Measurements from ENCODE around the gene NTHL1. TPM values are rescaled to one million over a fixed set of nuclear protein-coding genes. Genes with fewer than 3 reads are reported as not detected.

NTHL1 gene
- total RNA-seq, 2 experiments from 2014 or later = 34.3 to 37.5 TPM

GRCh38 chr16:2087748-2088631 is 40.4 kb upstream of the NTHL1 start:
- no peak for DNase-seq
- ATAC-seq = no peak
- Mint-ChIP-seq H3K27me3 (no peaks in the 10 kb centered on the region), H3K4me1 (no peaks in the 10 kb centered on the region), H3K27ac (no peak overlapping the region), H3K4me3 (no peak overlapping the region), H3K36me3 (peaks cover 4% of the 10 kb centered on the region), H3K9me3 (ENCODE audit: low read depth) (no peaks in the 10 kb centered on the region)
- CTCF ChIA-PET = no interaction called here

DNA sequence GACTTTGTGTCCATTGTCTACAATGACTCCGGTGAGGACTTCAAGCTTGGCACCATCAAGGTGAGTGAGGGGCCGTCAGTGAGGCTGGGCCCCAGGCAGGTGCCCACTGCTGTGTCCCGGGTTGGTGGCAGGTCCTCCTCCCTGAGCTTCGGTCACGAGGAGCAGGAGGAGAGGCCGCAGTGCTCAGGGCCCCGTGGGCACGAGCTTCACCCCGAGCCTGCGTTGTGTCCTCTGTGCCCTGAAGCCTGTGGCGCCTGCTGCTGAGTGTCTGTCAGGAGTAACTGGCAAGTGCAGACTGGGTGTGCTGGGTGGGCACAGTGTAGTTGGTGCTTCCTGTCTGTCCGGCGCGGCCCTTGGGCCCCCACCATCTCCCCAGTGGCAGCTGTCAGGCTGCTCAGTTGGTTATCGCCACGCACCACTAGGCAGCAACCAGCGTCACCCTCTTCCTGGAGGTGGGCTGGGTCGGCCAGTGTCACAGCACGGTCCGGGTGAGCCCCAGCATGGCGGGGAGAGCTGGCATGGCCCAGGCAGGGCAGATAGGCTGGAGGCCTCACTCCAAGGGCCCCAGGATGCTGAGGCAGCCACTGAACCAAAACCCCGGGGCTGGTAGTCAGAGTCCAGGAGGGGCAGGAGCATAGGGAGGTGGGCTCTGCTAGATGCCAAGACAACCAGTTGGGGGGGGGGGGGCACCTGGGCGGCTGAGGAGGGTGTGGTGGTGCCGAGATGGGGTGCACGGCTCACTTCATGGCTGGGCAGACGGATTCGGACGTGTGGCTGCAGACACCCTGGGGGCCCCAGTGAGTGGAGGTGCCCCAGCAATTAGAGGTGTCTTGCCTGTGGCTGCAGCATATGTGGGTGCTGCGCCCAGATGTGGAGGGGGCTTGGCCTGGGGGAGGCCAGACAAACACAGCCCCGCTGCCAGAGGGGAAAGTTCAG is 39.4 kb upstream of the NTHL1 start:
- no peak overlapping the region for H3K4me3 Mint-ChIP-seq
- H3K36me3 Mint-ChIP-seq = peaks cover 4% of the 10 kb centered on the region
- no peaks in the 10 kb centered on the region for H3K27me3 Mint-ChIP-seq
- no peak overlapping the region for H3K27ac Mint-ChIP-seq
- H3K9me3 Mint-ChIP-seq (ENCODE audit: low read depth) = no peaks in the 10 kb centered on the region
- CTCF ChIA-PET = no interaction called here
- ATAC-seq (no peak), DNase-seq (no peak)
- no peaks in the 10 kb centered on the region for H3K4me1 Mint-ChIP-seq

DNA sequence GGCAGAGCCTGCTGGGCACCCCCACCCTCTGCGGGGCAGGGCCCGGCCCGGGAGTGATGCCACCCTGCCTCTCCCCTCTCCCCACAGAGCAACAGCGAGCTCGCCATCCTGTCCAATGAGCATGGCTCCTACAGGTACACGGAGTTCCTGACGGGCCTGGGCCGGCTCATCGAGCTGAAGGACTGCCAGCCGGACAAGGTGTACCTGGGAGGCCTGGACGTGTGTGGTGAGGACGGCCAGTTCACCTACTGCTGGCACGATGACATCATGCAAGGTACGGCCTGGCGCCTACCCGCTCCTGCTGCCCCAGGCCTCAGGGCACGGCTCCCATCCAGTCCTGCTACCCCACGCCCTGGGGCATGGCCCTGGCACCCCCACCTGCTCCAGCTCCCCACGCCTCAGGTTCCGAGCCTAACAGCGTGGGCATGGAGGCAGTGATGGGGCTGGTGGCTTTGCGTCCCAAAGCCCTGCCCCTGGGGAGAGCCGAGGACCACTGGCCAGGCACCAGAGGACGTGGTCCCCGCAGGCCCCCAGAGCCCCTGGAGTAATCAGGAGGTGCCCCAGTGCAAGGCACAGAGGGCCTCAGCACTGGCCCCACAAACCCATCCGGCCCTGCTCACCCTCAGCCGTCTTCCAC is 38.6 kb upstream of the NTHL1 start:
- ATAC-seq = no peak
- H3K27ac Mint-ChIP-seq = no peak overlapping the region
- no peak for DNase-seq
- no peaks in the 10 kb centered on the region for H3K27me3 Mint-ChIP-seq
- H3K36me3 Mint-ChIP-seq = peaks cover 4% of the 10 kb centered on the region
- CTCF ChIA-PET = no interaction called here
- no peaks in the 10 kb centered on the region for H3K4me1 Mint-ChIP-seq
- H3K9me3 Mint-ChIP-seq (ENCODE audit: low read depth) = no peaks in the 10 kb centered on the region
- H3K4me3 Mint-ChIP-seq = no peak overlapping the region

- Mint-ChIP-seq H3K27me3 (no peaks in the 10 kb centered on the region), H3K4me1 (no peaks in the 10 kb centered on the region), H3K36me3 (peaks cover 4% of the 10 kb centered on the region), H3K4me3 (no peak overlapping the region), H3K9me3 (ENCODE audit: low read depth) (no peaks in the 10 kb centered on the region), H3K27ac (no peak overlapping the region)
- DNase-seq = no peak
- no peak for ATAC-seq
- CTCF ChIA-PET = no interaction called here
These were observed 38.0 kb upstream of the NTHL1 start for GRCh38 chr16:2085669-2086068.

DNA sequence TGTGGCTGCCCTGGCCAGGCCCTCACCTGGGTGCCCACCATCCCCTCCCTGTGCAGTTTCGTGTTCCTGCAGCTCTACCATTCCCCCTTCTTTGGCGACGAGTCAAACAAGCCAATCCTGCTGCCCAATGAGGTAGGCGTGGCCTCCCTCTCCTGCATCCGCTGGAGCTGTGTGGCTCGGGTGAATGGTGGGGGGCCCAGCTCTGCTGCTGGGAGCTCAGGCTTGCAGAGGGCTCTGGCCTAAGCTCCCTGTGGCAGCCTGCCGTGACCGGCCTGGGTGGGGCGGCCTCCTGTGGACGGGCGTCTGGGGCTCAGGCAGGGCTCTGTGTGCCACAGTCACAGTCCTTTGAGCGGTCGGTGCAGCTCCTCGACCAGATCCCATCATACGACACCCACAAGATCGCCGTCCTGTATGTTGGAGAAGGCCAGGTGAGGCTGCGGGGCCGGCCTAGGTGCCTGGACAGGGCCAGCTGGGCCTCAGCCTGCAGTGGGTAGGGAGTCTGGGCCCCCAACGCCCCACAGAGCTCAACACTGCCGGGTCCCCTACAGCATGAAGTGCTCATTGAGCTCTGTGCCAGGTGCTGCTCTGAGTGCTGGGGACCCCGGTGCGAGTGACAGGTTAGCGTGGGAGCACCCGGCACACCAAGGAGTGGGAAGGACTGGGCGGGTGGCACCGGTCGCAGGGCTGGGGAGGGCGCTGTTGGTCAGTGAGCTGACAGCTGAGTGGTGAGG is 37.4 kb upstream of the NTHL1 start:
- DNase-seq (no peak), ATAC-seq (no peak)
- no peak overlapping the region for H3K4me3 Mint-ChIP-seq
- no peak overlapping the region for H3K27ac Mint-ChIP-seq
- CTCF ChIA-PET = no interaction called here
- no peaks in the 10 kb centered on the region for H3K27me3 Mint-ChIP-seq
- no peaks in the 10 kb centered on the region for H3K4me1 Mint-ChIP-seq
- no peaks in the 10 kb centered on the region for H3K9me3 Mint-ChIP-seq (ENCODE audit: low read depth)
- no peaks in the 10 kb centered on the region for H3K36me3 Mint-ChIP-seq

DNA sequence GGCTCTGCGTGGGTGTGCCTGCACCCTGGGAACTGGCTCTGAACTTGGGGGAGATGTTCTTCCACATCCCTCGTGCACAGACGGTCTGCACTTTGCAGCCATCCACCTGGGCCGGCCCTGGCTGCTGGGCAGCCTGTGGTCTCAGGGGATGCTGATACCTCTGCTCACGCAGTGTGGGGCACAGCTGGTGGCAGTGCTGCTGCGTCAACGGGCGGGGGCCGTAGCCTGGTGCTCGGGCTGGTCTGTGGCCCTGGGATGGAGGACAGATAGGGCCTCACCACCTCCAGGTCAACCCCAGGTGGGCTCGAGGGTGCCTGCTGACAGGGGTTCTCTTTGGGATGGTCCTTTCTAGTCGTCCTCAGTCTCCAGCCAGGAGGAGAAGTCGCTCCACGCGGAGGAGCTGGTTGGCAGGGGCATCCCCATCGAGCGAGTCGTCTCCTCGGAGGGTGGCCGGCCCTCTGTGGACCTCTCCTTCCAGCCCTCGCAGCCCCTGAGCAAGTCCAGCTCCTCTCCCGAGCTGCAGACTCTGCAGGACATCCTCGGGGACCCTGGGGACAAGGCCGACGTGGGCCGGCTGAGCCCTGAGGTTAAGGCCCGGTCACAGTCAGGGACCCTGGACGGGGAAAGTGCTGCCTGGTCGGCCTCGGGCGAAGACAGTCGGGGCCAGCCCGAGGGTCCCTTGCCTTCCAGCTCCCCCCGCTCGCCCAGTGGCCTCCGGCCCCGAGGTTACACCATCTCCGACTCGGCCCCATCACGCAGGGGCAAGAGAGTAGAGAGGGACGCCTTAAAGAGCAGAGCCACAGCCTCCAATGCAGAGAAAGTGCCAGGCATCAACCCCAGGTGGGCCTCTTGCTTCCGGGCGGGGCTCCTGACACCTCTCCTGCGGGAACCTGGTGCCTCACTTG is 36.5 kb upstream of the NTHL1 start:
- H3K4me3 Mint-ChIP-seq = no peak overlapping the region
- no peak for DNase-seq
- ATAC-seq = no peak
- H3K36me3 Mint-ChIP-seq = no peaks in the 10 kb centered on the region
- H3K9me3 Mint-ChIP-seq (ENCODE audit: low read depth) = no peaks in the 10 kb centered on the region
- CTCF ChIA-PET = no interaction called here
- H3K4me1 Mint-ChIP-seq = no peaks in the 10 kb centered on the region
- no peaks in the 10 kb centered on the region for H3K27me3 Mint-ChIP-seq
- no peak overlapping the region for H3K27ac Mint-ChIP-seq

DNA sequence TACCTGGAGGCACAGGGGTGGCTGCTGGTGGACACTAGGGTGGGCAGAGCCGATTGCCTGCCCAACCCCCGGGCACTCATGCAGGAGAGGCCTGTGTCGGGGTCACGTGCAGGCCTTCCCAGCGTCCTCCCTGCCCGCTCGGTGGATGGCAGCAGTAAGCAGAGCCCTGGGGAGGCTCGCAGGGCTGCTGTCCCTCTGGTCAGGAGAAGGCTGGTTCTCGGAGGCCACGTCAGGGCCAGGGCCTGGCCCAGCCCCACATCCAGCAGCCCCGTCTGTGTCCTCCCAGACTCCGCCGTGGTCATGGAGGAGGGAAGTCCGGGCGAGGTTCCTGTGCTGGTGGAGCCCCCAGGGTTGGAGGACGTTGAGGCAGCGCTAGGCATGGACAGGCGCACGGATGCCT is 35.8 kb upstream of the NTHL1 start:
- Mint-ChIP-seq H3K9me3 (ENCODE audit: low read depth) (no peaks in the 10 kb centered on the region), H3K36me3 (no peaks in the 10 kb centered on the region), H3K4me3 (no peak overlapping the region), H3K27ac (no peak overlapping the region), H3K4me1 (no peaks in the 10 kb centered on the region), H3K27me3 (no peaks in the 10 kb centered on the region)
- DNase-seq = no peak
- ATAC-seq = no peak
- CTCF ChIA-PET = no interaction called here

DNA sequence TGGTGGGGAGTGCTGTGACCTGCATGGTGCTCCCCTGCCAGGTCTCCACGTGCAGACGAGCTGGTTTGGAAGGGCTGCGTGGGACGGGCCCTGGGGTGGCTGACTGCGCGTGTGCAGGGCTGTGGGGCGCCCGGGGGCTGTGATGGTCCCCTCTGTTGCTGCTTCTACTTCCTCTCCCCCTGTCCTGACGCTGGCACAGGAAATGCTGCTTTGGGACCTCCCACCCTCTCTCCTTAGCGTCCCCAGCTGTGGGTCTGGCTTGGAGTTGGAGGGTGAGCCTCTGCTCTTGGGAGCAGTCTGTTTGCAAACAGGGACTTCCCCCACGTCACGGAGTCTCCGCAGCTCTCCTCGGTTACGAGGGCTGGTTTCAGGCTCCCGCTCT is 35.3 kb upstream of the NTHL1 start:
- H3K36me3 Mint-ChIP-seq = no peaks in the 10 kb centered on the region
- CTCF ChIA-PET = no interaction called here
- ATAC-seq (no peak), DNase-seq (no peak)
- no peak overlapping the region for H3K27ac Mint-ChIP-seq
- no peaks in the 10 kb centered on the region for H3K9me3 Mint-ChIP-seq (ENCODE audit: low read depth)
- no peak overlapping the region for H3K4me3 Mint-ChIP-seq
- no peaks in the 10 kb centered on the region for H3K4me1 Mint-ChIP-seq
- H3K27me3 Mint-ChIP-seq = no peaks in the 10 kb centered on the region

- Mint-ChIP-seq H3K4me1 (no peaks in the 10 kb centered on the region), H3K4me3 (no peak overlapping the region), H3K27ac (no peak overlapping the region), H3K36me3 (no peaks in the 10 kb centered on the region), H3K9me3 (ENCODE audit: low read depth) (no peaks in the 10 kb centered on the region), H3K27me3 (no peaks in the 10 kb centered on the region)
- no peak for DNase-seq
- CTCF ChIA-PET = no interaction called here
- ATAC-seq = no peak
These were observed 34.7 kb upstream of the NTHL1 start for GRCh38 chr16:2082171-2082982.

GRCh38 chr16:2081201-2082084 is 33.8 kb upstream of the NTHL1 start:
- CTCF ChIA-PET = no interaction called here
- no peak overlapping the region for H3K27ac Mint-ChIP-seq
- no peak for DNase-seq
- no peaks in the 10 kb centered on the region for H3K36me3 Mint-ChIP-seq
- no peak overlapping the region for H3K4me3 Mint-ChIP-seq
- no peaks in the 10 kb centered on the region for H3K27me3 Mint-ChIP-seq
- no peak for ATAC-seq
- H3K9me3 Mint-ChIP-seq (ENCODE audit: low read depth) = no peaks in the 10 kb centered on the region
- no peaks in the 10 kb centered on the region for H3K4me1 Mint-ChIP-seq

GRCh38 chr16:2079991-2080390 is 32.4 kb upstream of the NTHL1 start:
- no peaks in the 10 kb centered on the region for H3K36me3 Mint-ChIP-seq
- H3K4me3 Mint-ChIP-seq = no peak overlapping the region
- H3K4me1 Mint-ChIP-seq = no peaks in the 10 kb centered on the region
- no peaks in the 10 kb centered on the region for H3K27me3 Mint-ChIP-seq
- no peak overlapping the region for H3K27ac Mint-ChIP-seq
- DNase-seq (no peak), ATAC-seq (no peak)
- CTCF ChIA-PET = no interaction called here
- H3K9me3 Mint-ChIP-seq (ENCODE audit: low read depth) = no peaks in the 10 kb centered on the region
